Loucy (cell line): ENCODE measurements around the gene TFCP2L1.

Experiments
- CTCF ChIP-seq: fragments of 200-600 bp; sonication (generic); conservative IDR thresholded peaks from 2 replicates; pipeline ENCODE4 v1.5.1; 2014; ENCODE audit warnings: mild to moderate bottlenecking, antibody characterized with exemption, low read length
- EZH2phosphoT487 ChIP-seq: fragments of 200-600 bp; IDR thresholded peaks from 2 replicates; pipeline ENCODE4 v1.6.1; 2018; ENCODE audit warnings: antibody characterized with exemption, mild to moderate bottlenecking, moderate library complexity, borderline replicate concordance

- no peak for TF ChIP-seq CTCF
- no peak for TF ChIP-seq EZH2phosphoT487
Observed at GRCh38 chr2:121178730-121179129, 106.3 kb downstream of the TFCP2L1 start.
